ENCODE data around the gene EIF4E2.

DNA sequence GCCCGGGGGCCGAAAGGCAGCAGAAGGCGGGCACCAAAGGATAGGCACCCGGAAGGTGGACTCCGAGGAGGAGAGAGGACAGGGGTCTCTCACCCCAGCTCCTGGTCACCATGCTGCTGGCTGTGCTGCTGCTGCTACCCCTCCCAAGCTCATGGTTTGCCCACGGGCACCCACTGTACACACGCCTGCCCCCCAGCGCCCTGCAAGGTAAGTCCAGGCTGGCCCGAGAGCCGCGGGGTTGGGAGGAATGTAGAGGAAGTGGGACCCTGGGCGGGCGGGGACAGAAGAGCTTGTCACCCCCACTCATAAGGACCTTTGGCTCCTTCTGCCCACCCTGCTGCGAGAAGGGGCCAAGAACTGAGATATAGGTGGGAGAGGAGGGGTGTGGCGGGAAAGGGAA, 30.0 kb upstream of the EIF4E2 start:
- no peak for TF ChIP-seq CTCF (IDR thresholded peaks at IDR 0.05)
- TF ChIP-seq POLR2AphosphoS5 (IDR thresholded peaks at IDR 0.05), result no peak
- no peak for TF ChIP-seq POLR2A (IDR thresholded peaks at IDR 0.05)

Data from breast epithelium (tissue), 3 donors.